Measurements from ENCODE around the gene SYNE1. TPM values are rescaled to one million over a fixed set of nuclear protein-coding genes. Genes with fewer than 3 reads are reported as not detected.

SYNE1 gene
- polyA plus RNA-seq, 1 experiment, result 35.7 TPM

DNA sequence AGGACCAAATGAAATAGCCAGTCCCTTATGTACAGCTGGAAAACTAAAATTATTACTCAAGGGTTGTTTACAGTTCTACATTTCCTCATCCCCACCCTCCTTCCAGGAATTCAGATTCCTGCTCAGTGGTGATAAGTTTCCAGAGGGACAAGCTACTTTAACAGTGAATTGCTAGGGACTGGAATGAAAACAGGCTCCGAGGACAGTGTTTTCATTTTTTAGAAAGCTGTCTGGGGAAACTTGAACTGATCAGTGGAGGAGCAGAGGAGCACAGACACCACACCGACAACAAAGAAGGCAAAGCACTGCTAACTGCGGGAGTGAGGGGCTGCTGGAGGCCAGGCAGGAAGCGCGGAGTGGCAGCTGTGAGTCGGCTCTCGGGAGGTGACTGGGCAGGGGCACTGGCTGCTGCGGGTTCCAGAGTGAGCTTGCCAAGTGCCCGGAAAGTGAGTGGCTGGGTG, 507.4 kb downstream of the SYNE1 start:
- Histone ChIP-seq H3K27ac (ENCODE audit: low read depth, low read length) (peak overlapping the region; percentile 59), H3K27me3 (ENCODE audit: control insufficient read depth, insufficient read depth, low read length) (no peaks in the 10 kb centered on the region), H3K9me3 (ENCODE audit: control insufficient read depth, insufficient read depth, low read length) (no peaks in the 10 kb centered on the region), H3K4me3 (ENCODE audit: low read depth, low read length) (no peak overlapping the region)
- TF ChIP-seq CTCF (IDR thresholded peaks at IDR 0.05; ENCODE audit: low read depth, low read length), result no peak
- ChIA-PET POLR2A (no interaction called here), CTCF (interaction anchor here (0.7 kb wide), 1 partner anchor 37 kb away, joined by 3 read pairs; no protein-coding TSS in a partner anchor)
- peak; percentile 10 for DNase-seq (ENCODE audit: low read depth, low spot score)

DNA sequence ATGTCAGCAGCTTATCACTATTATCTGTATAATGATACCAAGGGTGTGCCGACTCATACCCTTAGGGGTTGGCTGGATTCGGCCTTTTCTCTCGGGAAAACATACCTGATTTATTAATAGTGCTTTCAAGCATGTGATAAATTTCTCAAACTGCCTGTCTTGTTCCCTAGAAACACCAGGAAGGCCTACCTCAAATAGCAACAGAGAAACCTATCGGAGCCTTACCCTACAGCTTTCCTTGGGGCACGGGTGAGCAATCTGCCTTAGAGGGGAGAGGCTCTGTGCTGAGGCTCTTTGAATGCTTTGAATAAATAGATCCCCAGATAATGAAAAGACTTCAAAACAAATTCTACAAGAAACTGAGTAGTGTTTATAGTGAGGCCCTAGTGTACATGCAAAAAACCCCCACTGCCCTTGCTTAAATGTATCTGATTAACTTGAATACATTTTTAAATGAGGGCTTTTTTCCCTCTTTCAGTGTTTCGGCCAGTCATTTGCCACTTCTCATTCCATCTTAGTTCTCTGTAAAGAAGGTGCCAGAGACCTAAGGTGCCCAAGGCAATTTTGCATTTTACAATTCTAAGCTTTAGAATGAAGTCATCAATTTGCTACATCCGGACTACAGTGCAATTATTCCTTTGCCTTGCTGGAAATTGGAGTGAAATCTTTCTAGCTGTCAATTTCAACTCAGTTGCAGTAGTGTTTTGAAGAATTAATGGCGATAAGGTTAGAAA, 509.6 kb downstream of the SYNE1 start:
- H3K27ac ChIP-seq (ENCODE audit: low read depth, low read length), result no peak overlapping the region
- POLR2A ChIA-PET, result no interaction called here
- no peaks in the 10 kb centered on the region for H3K9me3 ChIP-seq (ENCODE audit: control insufficient read depth, insufficient read depth, low read length)
- CTCF ChIA-PET, result interaction anchor here (3.4 to 5.5 kb wide), 3 partner anchors 8 to 362 kb away, joined by 25 to 93 read pairs (median 41); no protein-coding TSS in a partner anchor
- H3K4me3 ChIP-seq (ENCODE audit: low read depth, low read length), result no peak overlapping the region
- DNase-seq (ENCODE audit: low read depth, low spot score), result no peak
- H3K27me3 ChIP-seq (ENCODE audit: control insufficient read depth, insufficient read depth, low read length), result no peaks in the 10 kb centered on the region
- TF ChIP-seq CTCF (IDR thresholded peaks at IDR 0.05; ENCODE audit: low read depth, low read length), result no peak

- peak; percentile 85 for TF ChIP-seq CTCF (IDR thresholded peaks at IDR 0.05; ENCODE audit: low read depth, low read length)
- CTCF ChIA-PET, result interaction anchor here (0.7 to 5.5 kb wide), 40 partner anchors 9 to 684 kb away, joined by 3 to 93 read pairs (median 5); no protein-coding TSS in a partner anchor
- Histone ChIP-seq H3K27ac (ENCODE audit: low read depth, low read length) (no peak overlapping the region), H3K27me3 (ENCODE audit: control insufficient read depth, insufficient read depth, low read length) (no peaks in the 10 kb centered on the region), H3K9me3 (ENCODE audit: control insufficient read depth, insufficient read depth, low read length) (no peaks in the 10 kb centered on the region), H3K4me3 (ENCODE audit: low read depth, low read length) (no peak overlapping the region)
- DNase-seq (ENCODE audit: low read depth, low spot score), result peak; percentile 45
- POLR2A ChIA-PET, result no interaction called here
These were observed 512.6 kb downstream of the SYNE1 start for GRCh38 chr6:152124429-152125074.

DNA sequence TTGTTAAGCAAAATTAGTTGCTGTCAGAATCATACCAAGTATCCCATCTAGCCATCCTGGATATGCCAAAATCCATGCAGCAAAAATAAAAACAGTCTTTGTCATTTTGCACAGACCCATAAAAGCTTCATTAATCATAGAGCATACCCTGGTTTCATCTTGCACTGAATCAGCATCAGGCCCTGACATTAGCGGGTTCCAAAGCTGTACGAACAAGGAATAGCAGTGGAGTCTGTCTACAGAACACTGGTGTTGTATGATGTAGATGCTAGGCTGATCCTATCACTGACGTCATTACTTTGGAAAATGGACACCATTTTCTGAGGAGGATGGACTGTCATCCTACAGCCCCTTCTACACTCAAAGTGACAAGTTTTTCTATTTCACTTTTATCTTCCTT, 514.1 kb downstream of the SYNE1 start:
- ChIA-PET CTCF (interaction anchor here (0.6 to 5.5 kb wide), 7 partner anchors 10 to 682 kb away, joined by 3 to 41 read pairs (median 18); no protein-coding TSS in a partner anchor), POLR2A (no interaction called here)
- no peak for DNase-seq (ENCODE audit: low read depth, low spot score)
- H3K9me3 ChIP-seq (ENCODE audit: control insufficient read depth, insufficient read depth, low read length), result no peaks in the 10 kb centered on the region
- H3K27me3 ChIP-seq (ENCODE audit: control insufficient read depth, insufficient read depth, low read length), result no peaks in the 10 kb centered on the region
- no peak for TF ChIP-seq CTCF (IDR thresholded peaks at IDR 0.05; ENCODE audit: low read depth, low read length)
- H3K27ac ChIP-seq (ENCODE audit: low read depth, low read length), result no peak overlapping the region
- no peak overlapping the region for H3K4me3 ChIP-seq (ENCODE audit: low read depth, low read length)

DNA sequence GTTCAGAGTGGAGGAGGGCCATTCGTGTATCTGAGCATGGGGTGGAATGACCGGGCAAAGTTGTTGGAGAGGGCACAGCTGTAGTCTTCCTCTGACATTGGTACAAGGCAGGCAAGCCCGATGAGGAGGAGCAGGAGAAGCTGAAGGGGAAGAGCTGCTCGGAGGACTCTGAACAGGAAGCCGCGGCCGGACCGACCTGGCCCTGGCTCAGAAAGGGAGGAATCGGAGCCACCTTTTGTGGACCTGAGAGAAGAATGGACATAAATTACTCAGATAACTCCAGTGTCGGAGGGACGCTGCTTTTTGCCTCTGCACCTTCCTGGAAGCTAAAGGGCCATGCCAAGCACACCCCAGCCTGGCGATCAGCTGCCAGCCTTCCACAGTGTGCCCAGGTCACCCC, 514.7 kb downstream of the SYNE1 start:
- CTCF ChIA-PET, result interaction anchor here (0.8 to 1.9 kb wide), 3 partner anchors 356 to 447 kb away, joined by 4 to 5 read pairs (median 4); no protein-coding TSS in a partner anchor
- Histone ChIP-seq H3K27me3 (ENCODE audit: control insufficient read depth, insufficient read depth, low read length) (no peaks in the 10 kb centered on the region), H3K27ac (ENCODE audit: low read depth, low read length) (no peak overlapping the region), H3K4me3 (ENCODE audit: low read depth, low read length) (no peak overlapping the region), H3K9me3 (ENCODE audit: control insufficient read depth, insufficient read depth, low read length) (no peaks in the 10 kb centered on the region)
- DNase-seq (ENCODE audit: low read depth, low spot score), result no peak
- TF ChIP-seq CTCF (IDR thresholded peaks at IDR 0.05; ENCODE audit: low read depth, low read length), result no peak
- POLR2A ChIA-PET, result no interaction called here
